IPS-18c (cell line): ENCODE measurements around the gene PPP4R4.
"Not testable (repeated sequence)": the region's sequence is repeated elsewhere in the genome, so short reads cannot be mapped to it uniquely, and the experiment has no call there.

Experiments
- H3K4me3 ChIP-seq: 2 replicates; pipeline ENCODE4 v1.7.0; 2013; ENCODE audit warnings: low read depth, mild to moderate bottlenecking, low read length, moderate library complexity; ENCODE audit not compliant: insufficient read depth
- H3K9me3 ChIP-seq: one replicate; pipeline ENCODE4 v1.6.1; 2013; ENCODE audit warnings: mild to moderate bottlenecking, low read length, moderate library complexity; ENCODE audit not compliant: control insufficient read depth, insufficient read depth

PPP4R4 gene

DNA sequence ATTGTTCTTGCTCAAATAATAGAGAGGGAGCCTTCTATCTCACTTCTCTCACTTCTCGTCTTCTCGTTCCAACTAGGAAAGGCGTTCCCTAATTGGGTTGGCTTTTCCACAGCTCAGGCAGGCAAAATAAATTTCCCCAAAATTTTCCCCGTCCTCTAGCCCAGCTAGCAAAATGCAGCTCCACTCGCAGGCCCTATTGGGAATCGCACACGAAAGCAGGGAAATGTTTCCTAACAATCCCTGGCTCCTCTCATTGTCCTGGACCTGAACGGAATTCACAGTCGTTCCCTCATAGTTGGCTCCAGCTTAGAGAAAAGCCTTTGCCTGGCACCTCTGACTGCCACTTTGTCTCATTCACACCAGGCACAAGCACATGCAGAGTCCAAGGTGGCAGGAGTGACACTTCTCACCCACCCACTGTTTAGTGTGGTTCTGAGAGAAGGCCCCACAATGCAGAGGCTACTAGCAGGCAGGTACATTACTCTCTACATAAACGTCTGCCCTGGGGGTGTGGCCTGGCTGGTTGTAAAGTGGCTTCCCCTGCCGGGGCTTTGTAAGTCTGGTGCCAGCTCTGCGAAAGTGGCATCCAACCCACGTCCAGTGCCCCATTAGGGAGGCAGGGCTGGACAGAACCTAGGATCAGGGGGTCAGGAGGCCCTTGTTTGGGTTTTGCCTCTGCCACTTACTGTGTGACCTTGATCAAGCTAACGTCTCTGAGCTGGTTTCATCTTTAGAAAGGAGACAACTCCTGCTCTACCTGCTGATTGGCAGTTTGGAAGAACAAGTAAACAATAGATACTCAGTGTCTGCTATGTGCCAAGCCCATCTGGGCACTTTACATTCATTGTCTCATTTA is 114.7 kb downstream of the PPP4R4 start:
- H3K9me3 ChIP-seq = peaks cover 2% of the 10 kb centered on the region
- no peak overlapping the region for H3K4me3 ChIP-seq

DNA sequence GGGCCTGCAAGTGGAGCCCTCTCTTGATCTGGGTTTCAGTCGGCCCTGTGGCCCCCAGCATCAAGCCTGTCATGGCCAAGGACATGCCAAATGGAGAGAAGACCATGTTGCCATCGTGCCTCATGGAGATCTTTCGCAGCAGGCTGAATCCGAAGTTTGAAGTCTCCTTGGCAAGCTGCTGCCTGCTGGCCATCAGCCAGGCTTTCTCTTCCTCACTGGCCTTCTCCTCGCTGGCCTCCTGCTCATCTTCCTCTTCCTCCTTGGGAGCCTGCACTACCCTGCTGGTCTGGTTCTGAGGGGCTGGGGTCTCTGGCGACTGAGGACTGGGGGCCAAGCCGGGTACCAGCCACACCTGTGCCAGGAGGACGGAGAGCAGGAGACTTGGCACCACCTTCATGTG is 116.1 kb downstream of the PPP4R4 start:
- H3K4me3 ChIP-seq = no peak overlapping the region
- H3K9me3 ChIP-seq = peaks cover 2% of the 10 kb centered on the region

DNA sequence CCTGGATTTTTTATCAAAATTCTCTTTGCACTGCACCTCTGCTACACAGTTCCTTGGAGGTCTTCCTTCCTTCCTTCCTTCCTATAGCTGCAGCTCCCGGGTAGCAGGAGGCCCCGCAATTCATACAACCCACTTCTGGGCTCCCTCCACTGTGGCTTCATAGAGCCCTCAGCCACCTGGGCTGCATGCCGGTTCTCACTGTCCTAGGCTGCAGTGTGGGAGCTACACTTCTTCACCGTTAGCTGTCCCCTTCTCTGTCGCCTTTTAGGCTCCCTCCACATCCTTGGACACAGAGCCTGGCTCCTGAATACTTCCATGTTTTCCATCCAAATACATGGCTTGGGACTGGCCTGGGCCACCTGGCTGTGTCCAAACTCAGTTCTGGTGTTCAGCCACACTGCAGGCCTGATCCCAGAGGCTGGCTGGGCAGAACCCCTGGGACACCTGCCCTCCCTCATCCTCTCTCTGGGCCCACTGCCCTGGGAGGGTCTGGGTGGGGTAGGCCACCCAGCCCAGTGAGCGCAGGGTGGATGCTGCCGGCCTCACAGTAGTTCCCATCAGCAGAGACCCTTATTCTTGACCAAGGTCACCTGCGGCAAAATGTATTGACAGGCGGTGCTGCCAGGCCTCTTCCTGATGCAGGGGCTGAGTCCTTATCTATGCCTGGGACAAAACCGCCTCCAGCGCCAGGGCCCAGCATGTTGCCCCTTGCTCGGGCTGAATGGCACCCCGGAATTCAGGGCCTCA is 117.2 kb downstream of the PPP4R4 start:
- H3K9me3 ChIP-seq = peaks cover 2% of the 10 kb centered on the region
- no peak overlapping the region for H3K4me3 ChIP-seq

DNA sequence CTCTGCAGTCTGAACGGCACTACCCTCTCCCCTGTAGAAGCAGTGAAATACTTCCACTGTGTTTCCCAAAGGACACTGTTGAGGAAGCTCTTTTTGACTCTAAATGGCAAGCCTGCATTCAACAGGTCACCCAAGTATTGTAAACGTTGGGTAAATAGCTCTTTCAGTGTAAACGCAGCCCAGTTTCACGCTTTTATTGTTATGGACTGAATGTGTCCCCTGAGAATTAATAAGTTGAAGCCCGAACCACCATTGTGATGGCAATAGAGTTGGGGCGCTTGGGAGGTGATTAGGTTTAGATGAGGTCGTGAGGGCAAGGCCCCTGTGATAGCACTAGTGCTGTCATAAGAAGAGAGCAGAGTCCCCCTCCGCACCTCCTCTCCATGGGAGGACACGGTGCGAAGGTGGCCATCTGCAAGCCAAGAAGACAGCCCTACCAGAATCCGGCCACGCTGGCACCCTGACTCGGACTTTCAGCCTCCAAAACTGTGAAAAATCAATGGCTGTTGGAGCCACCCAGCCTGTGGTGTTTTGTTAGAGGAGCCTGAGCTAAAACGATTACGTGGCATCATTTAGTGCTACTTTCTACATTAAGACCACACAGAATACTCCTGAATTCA is 117.9 kb downstream of the PPP4R4 start:
- peaks cover 2% of the 10 kb centered on the region for H3K9me3 ChIP-seq
- H3K4me3 ChIP-seq = no peak overlapping the region

DNA sequence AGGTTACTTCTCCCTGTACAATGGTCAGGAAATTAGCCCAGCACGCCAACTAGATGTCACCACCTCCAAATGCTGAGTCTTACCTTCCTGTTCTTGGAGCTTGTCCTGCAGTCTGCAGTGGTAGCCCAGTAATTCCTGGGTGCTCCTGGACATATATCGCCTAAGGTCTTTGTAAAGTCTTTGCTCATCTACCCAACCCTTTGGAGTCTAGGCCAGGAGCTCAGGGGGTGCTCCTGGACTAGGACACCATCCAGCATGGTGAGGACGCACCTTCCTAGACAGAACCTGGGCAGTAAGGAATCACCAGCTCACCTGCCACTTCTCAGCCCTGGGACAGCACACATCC is 118.4 kb downstream of the PPP4R4 start:
- Histone ChIP-seq H3K9me3 (peaks cover 2% of the 10 kb centered on the region), H3K4me3 (no peak overlapping the region)

DNA sequence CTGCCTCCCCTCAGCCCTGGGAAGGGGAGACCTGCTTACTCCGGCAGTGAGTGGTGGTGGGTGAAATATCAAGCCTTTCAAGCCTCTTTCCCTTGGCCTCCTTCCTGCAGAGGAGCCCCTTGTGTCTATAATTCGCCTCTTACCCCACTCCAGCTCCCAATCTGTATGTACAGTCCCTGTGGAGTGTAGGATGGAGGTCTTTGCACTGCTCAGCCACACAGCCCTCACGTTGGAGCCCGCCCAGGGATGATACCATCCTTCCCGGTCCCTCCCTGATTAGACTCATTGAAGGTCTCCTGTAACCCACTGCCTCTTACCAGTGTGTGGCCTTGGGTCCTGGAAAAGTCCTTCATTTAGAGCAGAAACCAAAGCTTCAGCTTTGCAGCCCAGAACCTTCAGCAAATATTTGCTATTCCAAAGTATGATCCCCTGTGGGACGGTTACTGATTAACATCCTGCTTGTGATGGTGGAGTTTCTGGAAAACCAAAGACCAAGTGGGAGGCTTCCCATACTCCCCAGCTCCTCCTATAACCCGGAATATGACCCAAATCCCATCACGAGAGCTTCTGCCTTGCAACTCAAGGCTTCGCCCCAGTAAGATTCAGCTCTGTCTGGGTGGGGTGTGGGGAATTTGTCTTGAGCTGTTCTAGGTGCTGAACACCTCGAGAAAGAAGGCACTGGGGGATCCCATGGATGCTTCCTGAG is 118.9 kb downstream of the PPP4R4 start, which contains the start of gene SERPINA10:
TSS of gene SERPINA10 (minus strand) at position 397 of the 706 bp plus-strand sequence. CDS start 2,675 bp downstream, outside the sequence.
- H3K4me3 ChIP-seq = no peak within 1 kb of the TSS
- H3K9me3 ChIP-seq = peaks cover under 1% of the 10 kb centered on the region

DNA sequence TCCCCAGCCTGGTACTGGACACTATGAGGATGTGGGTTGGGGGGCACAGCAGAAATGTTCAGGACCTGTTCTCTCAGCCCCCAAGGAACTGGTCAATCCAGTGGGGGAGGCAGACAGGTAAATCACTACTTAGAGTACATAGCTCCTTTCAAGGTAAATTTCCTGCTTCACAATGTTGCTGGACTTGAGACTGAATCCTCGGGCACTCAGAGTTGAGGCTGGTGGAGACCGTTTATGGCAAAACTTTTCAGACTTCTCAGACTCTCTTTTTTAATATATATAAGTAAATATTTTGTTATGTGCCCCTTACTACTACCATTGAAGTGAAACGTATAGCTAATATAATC is 119.4 kb downstream of the PPP4R4 start:
- Histone ChIP-seq H3K4me3 (no peak overlapping the region), H3K9me3 (no peaks in the 10 kb centered on the region)

DNA sequence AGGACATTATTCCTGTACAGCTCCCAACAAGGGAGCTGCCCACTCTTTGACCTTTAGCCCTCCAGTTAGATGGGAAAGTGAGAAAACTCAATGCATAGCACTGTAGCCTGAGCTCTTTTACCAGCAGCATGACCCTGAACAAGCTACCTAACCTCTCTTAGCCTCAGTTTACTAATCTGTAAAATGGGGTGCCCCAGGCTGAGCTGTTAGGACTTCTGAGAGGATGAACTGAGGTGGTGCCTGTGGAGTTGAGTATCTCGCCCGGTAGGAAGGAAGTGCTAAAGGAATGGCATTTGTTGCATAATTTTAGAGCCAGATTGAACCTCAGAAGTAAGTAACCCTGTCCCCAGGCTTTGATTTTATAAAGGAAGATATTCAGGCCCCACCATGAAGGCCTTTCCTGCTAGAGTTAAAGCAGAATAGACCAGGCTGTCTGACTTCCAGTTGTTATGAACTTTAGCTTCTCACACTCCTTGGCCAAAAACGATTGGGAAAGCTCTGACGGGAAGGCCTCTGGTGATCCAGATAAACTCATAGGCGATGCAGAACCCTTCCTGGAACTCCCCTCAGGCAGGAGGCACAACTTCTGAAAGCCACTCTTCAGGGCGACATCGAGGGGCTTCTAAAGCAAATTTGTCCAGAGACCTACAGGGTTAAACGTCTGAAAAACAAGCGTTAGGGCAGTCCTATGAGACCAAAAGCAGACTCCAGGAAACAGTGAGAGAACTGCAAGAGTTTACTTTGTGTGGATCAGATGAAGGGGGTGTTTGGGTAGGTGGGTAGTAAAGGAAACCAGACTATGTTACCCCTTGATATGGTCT is 121.4 kb downstream of the PPP4R4 start:
- no peaks in the 10 kb centered on the region for H3K9me3 ChIP-seq

DNA sequence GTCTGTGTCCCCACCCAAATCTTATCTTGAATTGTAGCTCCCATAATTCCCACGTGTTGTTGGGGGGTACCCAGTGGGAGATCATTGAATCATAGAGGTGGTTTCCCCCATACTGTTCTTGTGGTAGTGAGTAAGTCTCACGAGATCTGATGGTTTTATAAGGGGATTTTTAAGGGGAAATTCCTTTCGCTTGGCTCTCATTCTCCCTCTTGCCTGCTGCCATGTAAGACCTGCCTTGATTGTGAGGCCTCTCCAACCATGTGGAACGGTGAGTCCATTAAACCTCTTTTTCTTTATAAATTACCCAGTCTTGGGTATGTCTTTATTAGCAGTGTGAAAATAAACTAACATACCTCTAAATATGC is 122.0 kb downstream of the PPP4R4 start:
- H3K9me3 ChIP-seq, H3K4me3 ChIP-seq: not testable (repeated sequence)

More for the DNA sequence above, 121.4 kb downstream of the PPP4R4 start:
- no peak overlapping the region for H3K4me3 ChIP-seq

DNA sequence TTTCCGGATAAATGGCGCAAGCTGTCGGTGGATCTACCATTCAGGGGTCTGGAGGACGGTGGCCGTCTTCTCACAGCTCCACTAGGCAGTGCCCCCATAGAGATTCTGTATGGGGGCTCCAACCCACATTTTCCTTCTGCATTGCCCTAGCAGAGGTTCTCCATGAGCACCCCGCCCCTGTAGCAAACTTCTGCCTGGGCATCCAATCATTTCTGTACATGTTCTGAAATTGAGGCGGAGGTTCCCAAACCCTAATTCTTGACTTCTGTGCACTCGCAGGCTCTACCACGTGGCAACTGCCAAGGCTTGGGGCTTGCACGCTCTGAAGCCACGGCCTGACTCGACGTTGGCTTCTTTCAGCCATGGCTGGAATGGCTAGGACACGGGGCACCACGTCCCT is 124.0 kb downstream of the PPP4R4 start:
- H3K4me3 ChIP-seq = no peak overlapping the region
- H3K9me3 ChIP-seq = no peaks in the 10 kb centered on the region

DNA sequence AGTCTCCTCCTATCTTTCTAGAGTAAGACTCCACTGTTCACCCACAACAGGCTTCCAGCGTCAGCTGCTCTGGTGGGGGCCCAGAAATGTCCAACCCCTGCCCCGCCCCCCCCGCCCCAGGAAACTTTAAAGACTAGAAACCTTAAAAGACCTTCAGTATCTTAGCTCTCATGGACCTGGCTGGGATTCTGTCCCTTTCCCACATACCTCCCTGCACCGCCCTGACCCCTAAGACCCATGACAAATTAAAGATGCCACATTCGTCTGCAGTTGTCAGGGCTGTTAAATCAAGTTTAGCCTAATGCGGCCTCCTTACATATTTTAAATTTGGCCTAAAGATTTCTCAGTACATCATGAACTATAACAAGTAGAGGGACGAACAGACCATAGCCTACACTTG is 129.0 kb downstream of the PPP4R4 start:
- Histone ChIP-seq H3K4me3 (no peak overlapping the region), H3K9me3 (no peaks in the 10 kb centered on the region)

DNA sequence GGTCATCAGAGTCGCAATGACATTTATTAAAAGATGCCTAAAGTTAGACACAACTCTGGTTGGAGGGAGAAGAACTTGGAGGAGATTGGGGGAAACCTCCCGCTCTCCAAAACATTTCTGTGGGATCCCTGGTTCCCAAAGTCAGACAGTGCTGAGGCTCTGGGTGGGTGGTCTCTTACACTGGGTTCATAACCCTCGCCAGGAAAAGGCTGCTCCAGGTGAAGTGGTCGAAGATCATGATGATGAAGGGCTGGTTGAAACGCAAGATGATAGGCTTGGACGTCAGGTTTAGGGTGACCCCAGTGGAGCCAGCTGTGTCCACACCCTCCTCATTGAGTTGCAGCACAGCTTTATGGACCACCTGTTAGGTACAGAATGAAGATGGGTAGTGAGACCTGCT is 130.1 kb downstream of the PPP4R4 start:
- H3K9me3 ChIP-seq = no peaks in the 10 kb centered on the region
- H3K4me3 ChIP-seq = no peak overlapping the region

DNA sequence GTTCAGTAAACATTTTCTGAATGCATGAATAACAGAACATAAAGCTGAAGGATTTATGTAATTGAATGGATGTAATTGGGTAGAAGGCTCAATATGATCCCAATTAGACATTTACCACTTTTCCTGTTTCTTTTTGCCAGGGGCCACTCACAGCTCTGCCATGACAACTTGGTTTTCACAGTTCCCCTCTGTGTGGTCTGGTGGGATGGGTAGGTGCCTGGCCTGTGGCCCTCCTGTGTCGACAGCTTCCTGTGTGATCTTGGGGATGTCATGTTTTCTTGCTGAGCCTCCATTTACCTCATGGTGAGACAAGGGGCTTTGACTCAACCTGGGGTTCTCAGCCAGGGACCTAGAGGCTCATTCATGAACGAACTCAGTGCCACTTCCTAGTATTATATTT is 131.5 kb downstream of the PPP4R4 start:
- Histone ChIP-seq H3K9me3 (no peaks in the 10 kb centered on the region), H3K4me3 (no peak overlapping the region)

DNA sequence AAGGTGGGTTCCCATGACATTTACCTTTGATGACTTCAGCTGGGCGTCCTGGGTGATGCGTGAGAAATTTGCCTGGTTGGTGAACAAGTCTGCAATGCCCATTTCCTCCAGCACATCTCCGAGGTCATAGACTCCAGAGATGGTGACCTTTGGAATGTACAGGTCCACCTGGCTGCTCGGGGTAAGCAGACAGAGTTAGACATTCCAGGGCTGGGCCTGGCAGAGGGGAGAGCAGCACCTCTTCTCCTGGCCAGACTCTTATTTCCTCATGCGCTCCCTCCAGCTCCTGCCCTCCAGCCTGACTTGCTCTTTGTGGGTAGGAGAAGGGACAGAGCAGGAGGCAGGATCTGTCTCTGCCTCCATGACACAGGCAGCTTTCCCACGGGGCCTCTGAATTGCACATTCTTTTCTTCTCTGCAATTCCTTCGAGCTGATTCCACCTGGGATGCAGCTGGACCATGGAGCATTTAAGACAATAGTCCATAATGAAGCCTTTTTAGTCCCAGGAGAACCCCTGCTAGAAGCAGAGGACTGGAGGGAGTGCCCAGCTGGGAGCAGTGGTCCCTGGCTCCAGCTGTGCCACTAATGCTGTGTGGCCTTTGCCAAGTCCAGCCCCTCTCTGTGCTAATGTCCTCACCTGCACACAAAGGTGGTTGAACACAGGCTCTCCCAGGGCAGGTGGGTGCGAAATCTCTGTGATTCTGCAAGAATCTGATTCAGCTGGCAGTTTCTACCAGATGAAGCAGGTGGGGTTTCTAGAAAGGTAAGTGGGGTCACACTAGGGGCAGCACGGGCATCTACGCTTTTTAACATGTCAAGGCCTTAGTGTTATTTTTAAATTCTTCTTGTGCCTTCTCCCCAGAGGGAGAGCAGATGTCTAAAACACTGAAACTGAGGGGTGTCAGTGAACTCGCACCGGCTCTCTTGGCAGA is 132.2 kb downstream of the PPP4R4 start:
- no peak overlapping the region for H3K4me3 ChIP-seq
- no peaks in the 10 kb centered on the region for H3K9me3 ChIP-seq

DNA sequence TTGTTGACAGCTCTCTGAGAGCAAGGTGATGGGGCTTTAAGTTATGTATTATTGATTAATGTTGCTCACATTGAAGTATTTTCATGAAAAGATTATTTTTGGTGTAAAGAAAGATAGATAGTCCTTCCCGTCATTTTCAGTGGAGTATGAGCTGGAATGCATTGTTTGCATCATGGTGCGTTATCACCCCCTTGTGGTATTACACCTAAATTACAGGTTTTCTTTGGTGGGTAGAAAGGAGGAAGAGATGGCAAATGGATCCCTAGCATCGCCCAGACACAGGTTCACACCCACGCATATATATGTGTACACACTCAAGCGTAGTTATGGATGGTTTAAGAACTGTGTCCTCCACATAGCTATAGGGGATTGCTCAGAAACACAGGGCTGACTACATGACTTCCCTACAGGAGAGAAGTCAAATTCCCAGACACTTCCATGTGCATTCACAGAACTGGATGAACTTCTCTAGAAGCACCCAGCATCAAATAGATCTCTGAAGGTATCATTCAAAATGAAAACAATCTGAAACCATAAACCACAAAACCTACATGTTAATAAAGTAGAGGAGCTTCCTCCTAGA is 133.4 kb downstream of the PPP4R4 start:
- Histone ChIP-seq H3K4me3 (no peak overlapping the region), H3K9me3 (no peaks in the 10 kb centered on the region)

DNA sequence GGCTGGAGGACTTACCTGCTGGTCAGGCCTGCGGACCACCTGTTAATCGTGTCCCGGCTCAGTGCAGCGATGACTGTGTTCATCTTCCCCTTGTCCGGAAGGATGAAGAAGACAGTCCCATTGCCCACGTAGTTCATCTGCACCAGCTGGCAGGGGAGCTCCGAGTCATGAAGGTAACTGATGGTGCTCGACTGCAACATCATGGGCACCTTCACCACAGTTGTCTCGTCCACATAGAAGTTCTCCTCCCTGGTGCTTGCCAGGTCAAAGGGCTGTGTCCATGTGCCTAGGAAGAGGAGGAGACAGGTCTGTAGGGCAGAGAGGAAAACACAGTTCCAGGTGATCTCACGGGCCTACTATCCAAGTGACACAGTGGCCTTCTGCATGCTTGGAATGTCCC is 135.6 kb downstream of the PPP4R4 start:
- Histone ChIP-seq H3K4me3 (no peak overlapping the region), H3K9me3 (no peaks in the 10 kb centered on the region)
